Measurements from ENCODE around the gene TWIST2.

The TWIST2 gene

DNA sequence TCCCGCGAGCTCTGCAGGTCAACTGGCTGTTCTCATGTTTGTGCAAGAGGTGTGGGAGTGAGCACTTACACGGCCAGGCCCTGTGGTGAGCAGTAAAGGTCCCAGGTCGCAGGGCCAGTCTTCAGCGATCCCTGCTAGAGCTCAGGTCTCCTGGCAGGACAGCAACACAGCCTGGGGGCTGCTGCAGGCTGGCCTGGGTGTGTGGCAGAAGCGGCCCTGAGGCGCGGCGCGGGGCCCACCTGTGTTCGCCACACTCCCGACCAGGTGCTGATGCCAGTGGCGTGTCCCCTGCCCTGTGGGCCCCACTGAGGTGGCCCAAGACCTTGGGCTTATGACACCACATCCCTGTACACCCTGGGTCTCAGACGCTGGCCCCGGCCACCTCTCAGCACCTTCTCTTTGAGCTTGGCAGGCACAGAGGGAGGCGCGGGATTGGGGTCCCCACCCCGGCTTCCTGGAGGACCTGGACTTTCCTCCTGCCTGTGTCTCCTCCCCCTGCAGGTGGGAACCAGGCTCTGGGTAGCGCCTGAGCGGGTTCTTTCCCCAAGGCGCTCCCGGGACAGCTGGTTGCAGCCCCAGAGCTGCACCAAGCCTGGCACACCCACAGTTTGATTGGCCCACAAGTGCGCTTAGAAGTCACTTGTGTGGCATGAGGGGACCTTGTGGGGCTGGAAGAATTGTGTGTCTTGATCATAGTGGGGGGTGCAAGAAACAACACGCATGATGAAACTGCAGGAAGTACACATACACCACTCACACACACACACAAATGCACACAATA is 59.2 kb downstream of the TWIST2 start:
- no peak for DNase-seq

DNA sequence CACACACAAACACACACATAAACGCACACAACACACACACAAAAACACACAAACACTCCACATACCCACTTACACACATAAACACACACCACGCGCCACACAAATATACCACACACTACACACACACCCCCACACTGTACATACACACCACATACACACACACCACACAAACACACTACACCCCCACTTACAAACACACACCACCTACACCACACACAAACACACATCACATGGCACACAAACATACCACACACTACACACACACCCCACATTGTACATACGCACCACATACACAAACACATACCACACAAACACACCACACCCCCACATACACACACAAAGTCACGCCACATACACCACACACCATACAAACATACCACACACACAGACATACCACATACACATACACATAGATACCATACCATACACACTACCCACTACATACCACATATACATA is 59.9 kb downstream of the TWIST2 start:
- DNase-seq, result no peak

DNA sequence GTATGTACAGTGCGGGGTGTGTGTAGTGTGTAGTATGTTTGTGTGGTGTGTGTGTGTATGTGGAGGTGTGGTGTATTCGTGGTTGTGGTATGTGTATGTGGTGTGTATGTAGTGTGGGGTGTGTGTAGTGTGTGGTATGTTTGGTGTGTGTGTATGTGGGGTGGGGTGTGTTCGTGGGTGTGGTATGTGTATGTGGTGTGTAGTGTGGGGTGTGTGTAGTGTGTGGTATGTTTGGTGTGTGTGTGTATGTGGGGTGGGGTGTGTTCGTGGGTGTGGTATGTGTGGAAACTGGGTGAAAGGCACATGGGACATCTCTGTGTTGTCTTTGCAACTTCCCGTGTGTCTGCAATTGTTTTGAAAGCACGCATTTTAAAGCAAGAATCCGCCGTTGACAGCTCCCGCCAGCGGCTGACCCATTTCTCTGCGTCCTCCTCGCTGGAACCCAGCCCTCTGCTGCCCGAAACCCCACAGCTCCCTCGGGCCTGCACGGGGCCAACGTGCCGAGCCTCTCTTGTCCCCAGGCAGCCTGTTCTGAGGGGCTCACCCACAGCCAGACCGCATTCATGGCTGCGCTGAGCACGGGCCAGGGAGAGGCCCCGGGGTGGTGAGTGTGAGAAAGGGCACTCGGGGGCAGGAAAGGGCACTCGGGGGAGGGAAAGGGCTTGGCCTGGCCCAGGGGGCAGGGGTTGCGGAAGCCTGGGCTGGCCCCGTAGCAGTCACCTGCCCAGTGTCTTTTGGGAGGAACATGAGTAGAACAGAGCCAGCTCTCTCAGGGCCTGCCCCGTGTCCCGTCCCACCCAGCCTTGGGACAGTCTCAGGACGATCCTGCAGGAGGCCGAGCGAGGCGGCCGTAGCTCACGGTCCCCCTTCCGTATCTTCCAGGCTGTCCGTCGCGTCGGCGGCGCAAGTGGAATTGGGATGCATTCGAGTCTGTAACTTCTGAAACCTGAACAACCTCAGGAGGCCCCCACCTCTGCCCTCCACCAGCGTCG is 61.4 kb downstream of the TWIST2 start:
- DNase-seq, result no peak

GRCh38 chr2:238910751-238911351 is 63.0 kb downstream of the TWIST2 start:
- DNase-seq, result no peak

- DNase-seq, result no peak
Observed at GRCh38 chr2:238911376-238912227, 63.7 kb downstream of the TWIST2 start.

DNA sequence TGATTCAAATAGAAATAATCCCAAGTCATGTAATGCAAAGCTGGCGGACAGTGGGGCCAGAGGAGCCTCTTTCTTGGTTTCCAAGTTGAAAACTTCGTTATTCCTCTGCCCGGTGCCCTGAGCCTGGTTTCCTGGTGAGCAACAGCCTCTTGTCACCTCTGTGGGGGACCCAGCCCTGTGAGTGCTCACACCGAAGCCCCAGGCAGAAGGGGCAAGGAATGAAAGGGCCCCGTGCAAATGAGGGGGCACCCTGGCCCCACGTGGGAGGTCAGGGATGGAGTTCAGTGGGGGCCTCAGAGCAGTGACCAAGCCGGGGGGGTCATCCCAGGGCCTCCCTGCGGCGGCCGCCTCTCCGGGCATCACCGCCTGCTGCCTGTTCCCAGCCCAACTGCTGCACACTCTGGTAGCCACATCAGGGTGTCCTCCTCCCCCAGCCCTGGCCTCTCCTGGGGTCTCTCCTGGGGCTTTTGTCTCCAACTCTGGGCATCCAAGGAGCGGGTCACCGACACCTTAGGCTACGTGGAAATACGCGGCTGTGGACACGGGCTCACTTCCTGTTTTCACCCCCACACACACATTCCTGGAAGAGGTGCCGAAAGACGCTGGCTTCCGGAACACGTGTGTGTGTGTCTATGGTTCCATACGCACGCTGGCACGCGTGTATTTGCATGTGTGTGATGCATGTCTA is 64.5 kb downstream of the TWIST2 start:
- no peak for DNase-seq

GRCh38 chr2:238912916-238913875 is 65.3 kb downstream of the TWIST2 start:
- DNase-seq, result no peak

DNA sequence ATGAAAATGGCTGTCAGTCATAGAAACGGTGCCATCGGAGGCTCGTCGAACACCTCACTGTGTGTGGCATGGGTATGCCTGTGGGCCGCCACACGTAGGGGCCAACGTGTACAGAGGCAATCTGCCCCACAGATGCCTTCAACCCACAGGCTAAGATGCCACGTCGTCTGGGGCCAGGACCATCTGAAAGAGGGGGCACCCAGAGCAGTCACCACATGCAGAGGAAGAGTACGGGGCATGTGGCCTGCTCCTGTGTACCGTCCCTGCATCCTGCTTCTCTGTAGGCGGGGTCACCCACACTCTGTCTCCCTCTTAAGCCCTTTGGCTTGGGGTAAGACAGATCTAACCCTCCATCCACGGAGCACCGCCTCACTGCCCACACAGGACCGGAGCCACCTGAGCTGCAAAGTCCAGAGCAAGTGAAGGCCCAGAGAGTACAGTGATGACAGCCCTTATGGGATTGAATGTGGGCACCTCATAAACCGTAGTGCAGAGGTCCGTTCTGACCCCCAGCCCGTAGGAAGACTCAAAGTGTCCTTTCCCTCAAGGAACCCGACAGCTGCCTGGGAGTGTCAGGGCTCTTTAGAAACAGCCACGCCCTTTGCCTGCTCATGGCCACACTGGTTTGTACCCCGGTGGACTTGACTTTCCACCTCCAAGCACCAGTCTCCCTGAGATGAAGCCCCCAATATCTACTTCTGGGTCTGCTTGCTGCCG is 66.2 kb downstream of the TWIST2 start:
- DNase-seq, result no peak

GRCh38 chr2:238914648-238915015 is 66.7 kb downstream of the TWIST2 start:
- no peak for DNase-seq

DNA sequence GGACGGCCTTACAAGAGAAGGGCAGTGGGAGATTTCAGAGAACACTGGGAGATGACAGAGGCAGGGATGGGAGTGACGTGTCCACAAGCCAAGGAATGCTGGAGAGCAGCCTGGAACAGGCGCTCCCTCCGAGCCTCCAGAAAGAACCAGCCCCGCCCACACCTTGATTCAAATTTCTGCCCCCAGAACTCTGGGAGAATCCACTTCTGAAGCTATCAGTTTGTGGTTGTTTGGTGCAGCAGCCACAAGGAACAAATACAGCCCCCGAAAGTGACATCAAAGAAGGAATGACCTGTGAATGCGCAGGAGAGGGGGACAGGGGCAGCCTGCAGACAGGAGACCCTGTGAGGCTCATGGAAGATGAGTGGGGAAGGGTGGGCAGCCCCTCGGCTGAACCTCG is 67.3 kb downstream of the TWIST2 start:
- DNase-seq, result no peak

GRCh38 chr2:238915596-238915995 is 67.7 kb downstream of the TWIST2 start:
- DNase-seq, result no peak

DNA sequence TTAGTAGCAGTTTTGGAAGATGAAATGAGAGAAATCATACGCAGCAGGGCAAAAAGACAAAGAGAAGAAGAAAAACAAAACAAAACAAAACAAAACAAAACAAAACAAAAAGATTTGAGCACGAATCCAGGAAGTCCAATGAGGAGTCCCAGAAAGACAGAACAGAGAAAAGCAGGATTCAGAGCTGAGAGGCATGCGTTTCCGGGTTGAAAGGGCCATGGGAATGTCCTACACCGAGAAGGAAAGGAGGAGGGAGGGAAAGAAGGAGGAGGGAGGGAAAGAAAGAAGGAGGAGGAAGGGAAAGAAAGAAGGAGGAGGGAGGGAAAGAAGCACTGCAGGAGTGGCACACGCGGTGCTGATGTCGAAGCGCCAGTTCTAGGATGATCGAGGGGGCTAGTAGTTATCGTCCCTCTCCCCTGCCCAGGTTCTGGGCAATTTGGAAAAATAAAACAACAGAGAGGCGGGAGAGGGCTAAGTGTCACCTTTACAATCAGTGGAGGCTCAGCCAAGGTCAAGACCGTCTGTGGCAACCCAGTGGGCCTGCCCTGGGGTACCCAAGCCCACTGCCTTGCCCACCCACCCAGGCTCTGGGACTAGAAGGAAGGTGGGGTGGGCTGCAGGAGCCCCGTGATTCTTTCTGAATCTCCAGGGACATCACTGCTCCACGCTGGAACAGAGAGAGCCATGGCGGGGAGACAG is 68.4 kb downstream of the TWIST2 start:
- DNase-seq, result no peak

DNA sequence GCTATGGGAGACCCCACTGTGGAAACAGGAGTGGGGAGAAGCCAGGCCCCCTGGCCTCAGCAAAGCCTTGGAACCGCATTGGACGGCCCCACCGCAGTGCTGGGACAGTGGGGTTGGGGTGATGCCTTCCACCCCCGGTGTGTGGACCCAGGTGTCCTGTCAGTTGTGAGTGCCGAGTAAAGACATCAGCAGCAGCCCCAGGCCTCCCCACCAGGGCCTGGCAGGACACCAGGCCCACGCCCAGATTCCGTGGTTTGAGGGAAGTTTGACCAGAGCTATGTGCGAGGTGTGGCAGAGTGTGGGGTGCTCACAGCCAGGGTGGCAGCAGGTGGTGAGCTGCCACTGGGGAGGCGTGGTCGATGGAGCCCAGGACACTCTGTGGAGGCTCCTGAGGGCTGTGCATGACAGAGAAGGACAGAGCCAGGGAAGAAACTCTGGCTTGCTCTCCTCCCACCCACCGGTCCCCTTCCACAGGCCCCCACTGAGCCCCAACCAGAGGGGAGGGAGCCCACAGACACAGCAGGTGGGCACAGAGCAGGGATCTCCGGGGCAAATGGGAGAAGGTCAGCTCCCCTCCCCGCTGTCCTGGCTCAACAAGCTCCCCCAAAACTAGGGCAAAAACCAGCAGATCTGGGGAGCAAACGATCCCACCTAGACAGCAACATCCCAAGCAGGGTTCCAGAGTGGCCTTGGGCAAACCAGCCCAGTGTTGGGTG is 69.1 kb downstream of the TWIST2 start:
- DNase-seq, result no peak

- DNase-seq, result no peak
Observed at GRCh38 chr2:238919307-238919706, 71.4 kb downstream of the TWIST2 start.

GRCh38 chr2:238920053-238920452 is 72.2 kb downstream of the TWIST2 start:
- DNase-seq, result no peak

GRCh38 chr2:238920601-238921001 is 72.7 kb downstream of the TWIST2 start:
- no peak for DNase-seq

- no peak for DNase-seq
Observed at GRCh38 chr2:238921259-238921658, 73.4 kb downstream of the TWIST2 start.

GRCh38 chr2:238921681-238922319 is 73.9 kb downstream of the TWIST2 start:
- no peak for DNase-seq
